Thoracic aorta (tissue), 2 donors: ENCODE data around the gene ARNT2. TPM values are rescaled to one million over a fixed set of nuclear protein-coding genes. Genes with fewer than 3 reads are reported as not detected.

Experiments
- ATAC-seq: fragments of 150-250 bp; one replicate; pipeline ENCODE4 v1.8.0; 2017; ENCODE audit warnings: low read depth; ENCODE audit not compliant: insufficient number of reproducible peaks, low FRiP score
- DNase-seq: peaks from one replicate; pipeline ENCODE4 v3.0.0-alpha.2; 2020; ENCODE audit warnings: low spot score
- H3K27ac ChIP-seq, 2 donors: fragments of 200-600 bp; sonication (generic); 1 replicate in 1 of 2; 2 replicates in 1 of 2; pipeline ENCODE4 v1.5.1; 2016; ENCODE audit warnings: mild to moderate bottlenecking in 2 of 2, moderate library complexity in 2 of 2
- H3K27me3 ChIP-seq: fragments of 200-600 bp; sonication (generic); replicated peaks from 2 replicates; pipeline ENCODE4 v1.6.0; 2016; ENCODE audit warnings: mild to moderate bottlenecking; ENCODE audit not compliant: insufficient read depth
- H3K36me3 ChIP-seq: fragments of 200-600 bp; sonication (generic); one replicate; pipeline ENCODE4 v1.5.1; 2016
- H3K4me1 ChIP-seq, 2 donors: fragments of 200-600 bp; sonication (generic); 1 replicate in 1 of 2; 2 replicates in 1 of 2; pipeline versions ENCODE4 v1.5.1 to v1.6.0; 2016; ENCODE audit warnings: low read depth in 2 of 2, mild to moderate bottlenecking in 1 of 2; ENCODE audit not compliant: control insufficient read depth in 1 of 2
- H3K4me3 ChIP-seq: fragments of 200-600 bp; sonication (generic); 2 replicates; pipeline ENCODE4 v1.5.1; 2016; ENCODE audit warnings: mild to moderate bottlenecking
- H3K9me3 ChIP-seq: fragments of 200-600 bp; sonication (generic); 2 replicates; pipeline ENCODE4 v1.5.1; 2016
- total RNA-seq, 2 donors: library from RNA; depleted of rRNA; stranded (reverse); fragments of >200 nt; gene quantifications; one replicate each; pipeline versions ENCODE4 v1.1.0 to v1.2.3, GENCODE V29; 2016
- TF ChIP-seq, protein P1 (sequence below): fragments of 200-600 bp; sonication (generic); IDR thresholded peaks from one replicate; pipeline ENCODE4 v1.5.1; 2019; ENCODE audit warnings: antibody characterized with exemption

ARNT2 gene
- total RNA-seq, 2 donors from 2014 or later = 5.8 to 22.9 TPM

DNA sequence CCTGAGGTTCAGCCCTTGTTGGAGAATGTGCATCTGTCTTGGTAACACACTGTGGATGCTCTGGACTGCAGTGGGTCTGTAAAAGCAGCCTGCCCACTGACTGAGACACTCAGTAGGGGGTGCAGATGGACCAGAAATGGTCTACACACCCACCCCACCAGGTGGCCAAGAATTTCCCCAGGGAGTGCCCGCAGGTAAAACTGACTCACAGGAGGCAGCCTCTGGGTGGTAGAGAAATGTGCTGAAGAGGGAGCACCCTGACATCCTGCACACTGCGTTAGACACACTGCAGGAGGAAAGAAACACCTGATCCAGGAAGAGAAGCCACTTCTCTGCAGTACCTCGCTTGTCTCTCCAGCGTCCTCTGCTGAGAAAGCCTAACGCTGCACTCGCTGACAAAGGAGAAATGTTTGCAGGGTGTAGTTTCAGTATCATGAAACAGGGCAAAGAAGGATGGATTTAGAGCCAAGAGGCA is 181.4 kb downstream of the ARNT2 start:
- DNase-seq (no peak), ATAC-seq (no peak)
- Histone ChIP-seq H3K4me3 (no peak overlapping the region), H3K27me3 (no peaks in the 10 kb centered on the region), H3K36me3 (peaks cover 2% of the 10 kb centered on the region), H3K9me3 (no peaks in the 10 kb centered on the region), H3K4me1 (no peaks in the 10 kb centered on the region), H3K27ac (no peak overlapping the region)
- TF ChIP-seq, protein P1, sequence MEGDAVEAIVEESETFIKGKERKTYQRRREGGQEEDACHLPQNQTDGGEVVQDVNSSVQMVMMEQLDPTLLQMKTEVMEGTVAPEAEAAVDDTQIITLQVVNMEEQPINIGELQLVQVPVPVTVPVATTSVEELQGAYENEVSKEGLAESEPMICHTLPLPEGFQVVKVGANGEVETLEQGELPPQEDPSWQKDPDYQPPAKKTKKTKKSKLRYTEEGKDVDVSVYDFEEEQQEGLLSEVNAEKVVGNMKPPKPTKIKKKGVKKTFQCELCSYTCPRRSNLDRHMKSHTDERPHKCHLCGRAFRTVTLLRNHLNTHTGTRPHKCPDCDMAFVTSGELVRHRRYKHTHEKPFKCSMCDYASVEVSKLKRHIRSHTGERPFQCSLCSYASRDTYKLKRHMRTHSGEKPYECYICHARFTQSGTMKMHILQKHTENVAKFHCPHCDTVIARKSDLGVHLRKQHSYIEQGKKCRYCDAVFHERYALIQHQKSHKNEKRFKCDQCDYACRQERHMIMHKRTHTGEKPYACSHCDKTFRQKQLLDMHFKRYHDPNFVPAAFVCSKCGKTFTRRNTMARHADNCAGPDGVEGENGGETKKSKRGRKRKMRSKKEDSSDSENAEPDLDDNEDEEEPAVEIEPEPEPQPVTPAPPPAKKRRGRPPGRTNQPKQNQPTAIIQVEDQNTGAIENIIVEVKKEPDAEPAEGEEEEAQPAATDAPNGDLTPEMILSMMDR = no peak

DNA sequence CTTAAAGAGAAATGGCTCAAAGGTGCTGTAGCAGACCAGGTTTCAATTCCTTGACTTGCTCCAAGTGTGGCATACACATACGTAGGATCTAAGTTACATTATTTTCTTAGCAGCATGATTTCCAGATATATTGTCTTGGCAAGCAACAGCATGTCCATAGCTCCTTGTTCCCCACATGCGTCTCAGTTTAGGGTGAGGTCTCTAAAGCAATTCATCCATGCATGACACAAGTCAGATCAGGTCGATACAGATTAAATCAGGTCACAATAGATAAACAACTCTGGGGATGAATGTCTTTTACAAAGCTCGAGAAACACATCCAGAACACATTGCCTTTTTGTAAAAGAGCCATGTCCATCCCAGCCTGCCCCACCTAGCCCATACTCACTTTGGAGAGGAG is 182.0 kb downstream of the ARNT2 start:
- Histone ChIP-seq H3K27ac (no peak overlapping the region), H3K36me3 (no peaks in the 10 kb centered on the region), H3K9me3 (no peaks in the 10 kb centered on the region), H3K27me3 (no peaks in the 10 kb centered on the region), H3K4me3 (no peak overlapping the region), H3K4me1 (no peaks in the 10 kb centered on the region)
- DNase-seq (no peak), ATAC-seq (no peak)
- TF ChIP-seq, protein P1 = no peak

DNA sequence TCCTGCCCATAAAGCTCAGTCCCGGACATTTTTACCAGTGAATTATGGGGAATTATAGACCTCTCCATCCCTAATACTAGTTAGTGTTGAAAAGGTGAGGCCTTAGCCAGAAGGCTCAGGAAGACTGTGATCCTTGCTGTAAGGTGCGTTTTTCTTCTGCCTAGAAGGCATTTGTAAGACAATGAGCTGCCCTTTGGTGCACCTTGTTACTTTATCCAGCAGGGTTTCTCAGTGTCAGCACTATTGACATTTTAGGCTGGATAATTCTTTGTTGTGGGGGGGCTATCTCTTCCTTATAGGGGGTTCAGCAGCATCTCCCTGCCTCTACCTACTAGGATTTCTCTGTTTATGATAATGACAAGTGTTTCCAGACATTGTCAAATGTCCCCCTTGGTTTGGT is 182.8 kb downstream of the ARNT2 start:
- no peaks in the 10 kb centered on the region for H3K9me3 ChIP-seq
- no peaks in the 10 kb centered on the region for H3K4me1 ChIP-seq
- H3K4me3 ChIP-seq = no peak overlapping the region
- no peak for ATAC-seq
- no peak overlapping the region for H3K27ac ChIP-seq
- TF ChIP-seq, protein P1 = no peak
- DNase-seq = no peak
- no peaks in the 10 kb centered on the region for H3K27me3 ChIP-seq
- H3K36me3 ChIP-seq = no peaks in the 10 kb centered on the region

- Histone ChIP-seq H3K4me3 (no peak overlapping the region), H3K9me3 (no peaks in the 10 kb centered on the region), H3K27ac (no peak overlapping the region), H3K4me1 (no peaks in the 10 kb centered on the region), H3K27me3 (no peaks in the 10 kb centered on the region), H3K36me3 (no peaks in the 10 kb centered on the region)
- DNase-seq (no peak), ATAC-seq (no peak)
- TF ChIP-seq, protein P1 = no peak
These were observed 183.8 kb downstream of the ARNT2 start for GRCh38 chr15:80587816-80588456.

- TF ChIP-seq, protein P1 = no peak
- H3K27ac ChIP-seq = no peak overlapping the region
- no peaks in the 10 kb centered on the region for H3K4me1 ChIP-seq
- ATAC-seq (no peak), DNase-seq (no peak)
- H3K9me3 ChIP-seq = no peaks in the 10 kb centered on the region
- no peaks in the 10 kb centered on the region for H3K27me3 ChIP-seq
- H3K4me3 ChIP-seq = no peak overlapping the region
- no peaks in the 10 kb centered on the region for H3K36me3 ChIP-seq
These were observed 184.6 kb downstream of the ARNT2 start for GRCh38 chr15:80588801-80589200.
